Right atrium auricular region (tissue), 2 donors: Measurements from ENCODE around the gene BLOC1S1. TPM values are rescaled to one million over a fixed set of nuclear protein-coding genes. Genes with fewer than 3 reads are reported as not detected.

ENCODE experiments used
- DNase-seq: peaks from one replicate; pipeline ENCODE4 v3.0.0-alpha.2; 2019; ENCODE audit warnings: low spot score
- H3K27ac ChIP-seq, 2 donors: fragments of 200-600 bp; sonication (generic); 1 replicate in 1 of 2; 2 replicates in 1 of 2; pipeline ENCODE4 v1.5.1; 2016 to 2019
- H3K27me3 ChIP-seq, 2 donors: fragments of 200-600 bp; sonication (generic); one replicate each; pipeline versions ENCODE4 v1.5.1 to v1.6.0; 2017 to 2019
- H3K36me3 ChIP-seq: fragments of 200-600 bp; sonication (generic); one replicate; pipeline ENCODE4 v1.5.1; 2016
- H3K4me1 ChIP-seq, 2 donors: fragments of 200-600 bp; sonication (generic); one replicate each; pipeline versions ENCODE4 v1.5.1 to v1.6.0; 2017 to 2019
- H3K4me3 ChIP-seq, 2 donors: fragments of 200-600 bp; sonication (generic); 1 replicate in 1 of 2; 2 replicates in 1 of 2; pipeline ENCODE4 v1.5.1; 2017 to 2019; ENCODE audit warnings: mild to moderate bottlenecking in 1 of 2, moderate library complexity in 1 of 2
- H3K9me3 ChIP-seq, 2 donors: fragments of 200-600 bp; sonication (generic); one replicate each; pipeline ENCODE4 v1.5.1; 2019
- total RNA-seq, 2 donors: library from RNA; depleted of rRNA; stranded (reverse); fragments of >200 nt; gene quantifications; one replicate each; pipeline ENCODE4 v1.1.0, GENCODE V29; 2016
- TF ChIP-seq, protein P1 (sequence below), 2 donors: fragments of 200-600 bp; sonication (generic); IDR thresholded peaks; one replicate each; pipeline ENCODE4 v1.5.1; 2019; ENCODE audit warnings: antibody characterized with exemption in 2 of 2

The BLOC1S1 gene
- total RNA-seq, 2 donors from 2014 or later: 177 to 187 TPM

- H3K27me3 ChIP-seq: no peaks in the 10 kb centered on the region
- H3K4me1 ChIP-seq: peaks cover 0 to 47% of the 10 kb centered on the region in 2 donors
- no peak overlapping the region for H3K4me3 ChIP-seq
- H3K36me3 ChIP-seq: no peaks in the 10 kb centered on the region
- TF ChIP-seq, protein P1, sequence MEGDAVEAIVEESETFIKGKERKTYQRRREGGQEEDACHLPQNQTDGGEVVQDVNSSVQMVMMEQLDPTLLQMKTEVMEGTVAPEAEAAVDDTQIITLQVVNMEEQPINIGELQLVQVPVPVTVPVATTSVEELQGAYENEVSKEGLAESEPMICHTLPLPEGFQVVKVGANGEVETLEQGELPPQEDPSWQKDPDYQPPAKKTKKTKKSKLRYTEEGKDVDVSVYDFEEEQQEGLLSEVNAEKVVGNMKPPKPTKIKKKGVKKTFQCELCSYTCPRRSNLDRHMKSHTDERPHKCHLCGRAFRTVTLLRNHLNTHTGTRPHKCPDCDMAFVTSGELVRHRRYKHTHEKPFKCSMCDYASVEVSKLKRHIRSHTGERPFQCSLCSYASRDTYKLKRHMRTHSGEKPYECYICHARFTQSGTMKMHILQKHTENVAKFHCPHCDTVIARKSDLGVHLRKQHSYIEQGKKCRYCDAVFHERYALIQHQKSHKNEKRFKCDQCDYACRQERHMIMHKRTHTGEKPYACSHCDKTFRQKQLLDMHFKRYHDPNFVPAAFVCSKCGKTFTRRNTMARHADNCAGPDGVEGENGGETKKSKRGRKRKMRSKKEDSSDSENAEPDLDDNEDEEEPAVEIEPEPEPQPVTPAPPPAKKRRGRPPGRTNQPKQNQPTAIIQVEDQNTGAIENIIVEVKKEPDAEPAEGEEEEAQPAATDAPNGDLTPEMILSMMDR (IDR thresholded peaks at IDR 0.05): no peak
- no peak for DNase-seq
- H3K27ac ChIP-seq: no peak overlapping the region
- H3K9me3 ChIP-seq: no peaks in the 10 kb centered on the region
Measured at GRCh38 chr12:55733021-55733555, 17.2 kb downstream of the BLOC1S1 start.

DNA sequence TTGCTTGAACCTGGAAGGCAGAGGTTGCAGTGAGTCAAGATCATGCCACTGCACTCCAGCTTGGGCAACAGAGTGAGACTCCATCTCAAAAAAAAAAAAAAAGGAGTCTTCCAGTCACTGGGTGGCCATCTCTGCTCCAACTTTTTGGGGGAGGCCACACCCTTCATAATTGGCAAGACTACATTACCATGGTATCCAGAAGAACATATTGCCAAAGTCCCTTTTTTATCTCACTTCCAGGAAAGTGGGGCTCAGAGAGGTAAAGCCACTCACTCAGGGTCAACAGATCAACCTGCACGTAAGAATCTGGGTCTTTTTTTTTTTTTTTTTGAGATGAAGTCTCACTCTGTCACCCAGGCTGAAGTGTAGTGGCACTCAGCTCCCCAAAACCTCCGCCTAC lies 18.0 kb downstream of the BLOC1S1 start:
- Histone ChIP-seq H3K9me3 (no peaks in the 10 kb centered on the region), H3K27ac (no peak overlapping the region), H3K36me3 (no peaks in the 10 kb centered on the region), H3K4me3 (no peak overlapping the region), H3K27me3 (no peaks in the 10 kb centered on the region), H3K4me1 (peaks cover 0 to 53% of the 10 kb centered on the region in 2 donors)
- TF ChIP-seq, protein P1 (IDR thresholded peaks at IDR 0.05): no peak
- DNase-seq: no peak

DNA sequence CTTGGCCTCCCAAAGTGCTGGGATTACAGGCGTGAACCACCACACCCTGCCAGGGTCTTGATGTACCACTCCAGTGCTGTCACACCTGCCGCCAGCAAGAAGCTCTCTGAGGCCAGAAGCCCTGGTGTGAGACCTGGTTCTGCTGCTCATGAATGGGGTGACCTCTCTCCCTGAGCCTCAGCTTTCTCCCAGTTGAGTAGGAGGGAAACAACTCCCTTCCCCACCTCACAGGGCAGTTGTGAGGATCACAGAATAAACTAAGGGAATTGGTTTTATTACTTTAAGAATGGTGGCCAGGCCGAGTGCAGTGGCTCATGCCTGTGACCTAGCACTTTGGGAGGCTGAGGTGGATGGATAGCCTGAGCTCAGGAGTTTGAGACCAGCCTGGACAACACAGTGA lies 18.7 kb downstream of the BLOC1S1 start:
- TF ChIP-seq, protein P1 (IDR thresholded peaks at IDR 0.05): no peak
- Histone ChIP-seq H3K36me3 (no peaks in the 10 kb centered on the region), H3K4me1 (peaks cover 0 to 53% of the 10 kb centered on the region in 2 donors), H3K9me3 (no peaks in the 10 kb centered on the region), H3K27me3 (no peaks in the 10 kb centered on the region), H3K4me3 (no peak overlapping the region), H3K27ac (no peak overlapping the region)
- no peak for DNase-seq

DNA sequence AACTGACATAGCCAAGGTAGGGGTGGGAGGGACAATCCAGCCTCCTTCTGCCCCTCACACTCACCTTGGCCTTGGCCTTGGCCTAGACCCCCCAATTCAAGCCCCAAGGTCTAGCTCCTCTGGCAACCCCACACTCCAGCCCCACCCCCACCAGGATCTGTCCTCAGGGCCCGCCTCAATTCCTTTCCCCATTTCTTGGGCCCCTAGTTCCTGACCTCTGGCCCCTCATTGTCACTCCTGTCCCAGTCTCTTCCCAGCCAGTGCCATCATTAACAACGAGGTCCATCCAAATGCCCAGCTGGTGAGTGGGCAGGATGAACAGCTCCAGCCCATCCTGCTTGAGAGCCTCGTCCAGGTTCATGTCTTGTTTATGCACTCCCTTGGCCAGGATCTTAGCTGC lies 20.2 kb downstream of the BLOC1S1 start:
- TF ChIP-seq, protein P1 (IDR thresholded peaks at IDR 0.05): no peak
- Histone ChIP-seq H3K4me1 (peaks cover 0 to 38% of the 10 kb centered on the region in 2 donors), H3K36me3 (no peaks in the 10 kb centered on the region), H3K27ac (peak overlapping the region in 1 of 2 donors; percentile 75), H3K4me3 (no peak overlapping the region), H3K9me3 (no peaks in the 10 kb centered on the region), H3K27me3 (no peaks in the 10 kb centered on the region)
- DNase-seq: no peak

GRCh38 chr12:55736780-55737580 lies 21.1 kb downstream of the BLOC1S1 start:
- H3K36me3 ChIP-seq: no peaks in the 10 kb centered on the region
- peaks cover 0 to 29% of the 10 kb centered on the region in 2 donors for H3K4me1 ChIP-seq
- no peak overlapping the region for H3K4me3 ChIP-seq
- TF ChIP-seq, protein P1 (IDR thresholded peaks at IDR 0.05): peak; percentile 64 to 84
- peak overlapping the region; percentile 75 to 78 for H3K27ac ChIP-seq
- no peak for DNase-seq
- no peaks in the 10 kb centered on the region for H3K27me3 ChIP-seq
- H3K9me3 ChIP-seq: no peaks in the 10 kb centered on the region
